Measurements from ENCODE around the gene SF3A2. TPM values are rescaled to one million over a fixed set of nuclear protein-coding genes. Genes with fewer than 3 reads are reported as not detected.

Gene SF3A2
- total RNA-seq, 1 experiment from 2014 or later: 27.2 TPM

- H3K9me2 ChIP-seq (replicated peaks; ENCODE audit: insufficient read depth, low read length): no peaks in the 10 kb centered on the region
- peak; percentile 75 for DNase-seq
- H3K27ac ChIP-seq (ENCODE audit: low read length): no peak overlapping the region
- peaks cover 28% of the 10 kb centered on the region for H3K79me2 ChIP-seq (ENCODE audit: low read length)
- H3K9ac ChIP-seq (ENCODE audit: low read length): no peak overlapping the region
- H3K4me2 ChIP-seq (ENCODE audit: low read depth, low read length, poor library complexity, severe bottlenecking): no peak overlapping the region
- no peaks in the 10 kb centered on the region for H3K27me3 ChIP-seq (ENCODE audit: low read length)
- peaks cover 16% of the 10 kb centered on the region for H3K4me1 ChIP-seq (ENCODE audit: low read length)
- H3K9me3 ChIP-seq (ENCODE audit: low read length): no peaks in the 10 kb centered on the region
- no peak overlapping the region for H2AFZ ChIP-seq (ENCODE audit: low read length)
- H4K20me1 ChIP-seq (ENCODE audit: insufficient read depth, low read depth, low read length): 0 out of 2 replicates have a peak, but pooled peaks cover 3% of the 10 kb centered on the region
- no peak overlapping the region for H3K4me3 ChIP-seq (ENCODE audit: low read length)
- H3K36me3 ChIP-seq (ENCODE audit: insufficient read depth, low read length): 0 out of 2 replicates have a peak, but pooled peaks cover 3% of the 10 kb centered on the region
Observed at GRCh38 chr19:2231621-2232221, 4.9 kb upstream of the SF3A2 start.

- no peak overlapping the region for H3K9ac ChIP-seq (ENCODE audit: low read length)
- no peaks in the 10 kb centered on the region for H3K9me3 ChIP-seq (ENCODE audit: low read length)
- peaks cover 19% of the 10 kb centered on the region for H3K4me1 ChIP-seq (ENCODE audit: low read length)
- peaks cover 5% of the 10 kb centered on the region; the same call in 1 of the 2 replicates for H4K20me1 ChIP-seq (ENCODE audit: insufficient read depth, low read depth, low read length)
- H3K4me3 ChIP-seq (ENCODE audit: low read length): no peak overlapping the region
- no peaks in the 10 kb centered on the region for H3K9me2 ChIP-seq (replicated peaks; ENCODE audit: insufficient read depth, low read length)
- no peak overlapping the region for H3K4me2 ChIP-seq (ENCODE audit: low read depth, low read length, poor library complexity, severe bottlenecking)
- H3K36me3 ChIP-seq (ENCODE audit: insufficient read depth, low read length): 0 out of 2 replicates have a peak, but pooled peaks cover 3% of the 10 kb centered on the region
- no peaks in the 10 kb centered on the region for H3K27me3 ChIP-seq (ENCODE audit: low read length)
- H2AFZ ChIP-seq (ENCODE audit: low read length): no peak overlapping the region
- H3K27ac ChIP-seq (ENCODE audit: low read length): no peak overlapping the region
- H3K79me2 ChIP-seq (ENCODE audit: low read length): peaks cover 36% of the 10 kb centered on the region
- DNase-seq: no peak
Observed at GRCh38 chr19:2232286-2233151, 4.1 kb upstream of the SF3A2 start.

- peaks cover 15% of the 10 kb centered on the region; the same call in 1 of the 2 replicates for H3K36me3 ChIP-seq (ENCODE audit: insufficient read depth, low read length)
- H4K20me1 ChIP-seq (ENCODE audit: insufficient read depth, low read depth, low read length): peaks cover 17% of the 10 kb centered on the region
- H3K4me2 ChIP-seq (ENCODE audit: low read depth, low read length, poor library complexity, severe bottlenecking): no peak overlapping the region
- no peaks in the 10 kb centered on the region for H3K27me3 ChIP-seq (ENCODE audit: low read length)
- H3K4me1 ChIP-seq (ENCODE audit: low read length): peaks cover 31% of the 10 kb centered on the region
- H3K79me2 ChIP-seq (ENCODE audit: low read length): peaks cover 49% of the 10 kb centered on the region
- H3K27ac ChIP-seq (ENCODE audit: low read length): no peak overlapping the region
- no peak overlapping the region for H3K9ac ChIP-seq (ENCODE audit: low read length)
- no peaks in the 10 kb centered on the region for H3K9me2 ChIP-seq (replicated peaks; ENCODE audit: insufficient read depth, low read length)
- no peak overlapping the region for H2AFZ ChIP-seq (ENCODE audit: low read length)
- H3K4me3 ChIP-seq (ENCODE audit: low read length): no peak overlapping the region
- H3K9me3 ChIP-seq (ENCODE audit: low read length): no peaks in the 10 kb centered on the region
- no peak for DNase-seq
Observed at GRCh38 chr19:2233601-2234280, 2.9 kb upstream of the SF3A2 start.

GRCh38 chr19:2234996-2235380 lies 1.6 kb upstream of the SF3A2 start:
- no peaks in the 10 kb centered on the region for H3K9me2 ChIP-seq (replicated peaks; ENCODE audit: insufficient read depth, low read length)
- peaks cover 61% of the 10 kb centered on the region for H3K79me2 ChIP-seq (ENCODE audit: low read length)
- H3K9ac ChIP-seq (ENCODE audit: low read length): peak overlapping the region; percentile 83
- H3K27ac ChIP-seq (ENCODE audit: low read length): peak overlapping the region; percentile 77
- peak overlapping the region; percentile 99 for H3K4me3 ChIP-seq (ENCODE audit: low read length)
- no peaks in the 10 kb centered on the region for H3K9me3 ChIP-seq (ENCODE audit: low read length)
- H2AFZ ChIP-seq (ENCODE audit: low read length): no peak overlapping the region
- no peak for DNase-seq
- H3K4me1 ChIP-seq (ENCODE audit: low read length): peaks cover 40% of the 10 kb centered on the region
- peaks cover 28% of the 10 kb centered on the region for H4K20me1 ChIP-seq (ENCODE audit: insufficient read depth, low read depth, low read length)
- H3K27me3 ChIP-seq (ENCODE audit: low read length): no peaks in the 10 kb centered on the region
- H3K36me3 ChIP-seq (ENCODE audit: insufficient read depth, low read length): peaks cover 16% of the 10 kb centered on the region; the same call in 1 of the 2 replicates
- peak overlapping the region; percentile 100 for H3K4me2 ChIP-seq (ENCODE audit: low read depth, low read length, poor library complexity, severe bottlenecking)

GRCh38 chr19:2235381-2236063 lies 1.1 kb upstream of the SF3A2 start:
- Histone ChIP-seq H3K9me2 (replicated peaks; ENCODE audit: insufficient read depth, low read length) (no peaks in the 10 kb centered on the region), H3K4me2 (ENCODE audit: low read depth, low read length, poor library complexity, severe bottlenecking) (peak overlapping the region; percentile 100), H4K20me1 (ENCODE audit: insufficient read depth, low read depth, low read length) (peaks cover 33% of the 10 kb centered on the region), H3K79me2 (ENCODE audit: low read length) (peaks cover 66% of the 10 kb centered on the region), H3K9ac (ENCODE audit: low read length) (peak overlapping the region; percentile 83), H3K36me3 (ENCODE audit: insufficient read depth, low read length) (peaks cover 19% of the 10 kb centered on the region; the same call in 1 of the 2 replicates), H3K27ac (ENCODE audit: low read length) (peak overlapping the region; percentile 77), H2AFZ (ENCODE audit: low read length) (no peak overlapping the region), H3K9me3 (ENCODE audit: low read length) (no peaks in the 10 kb centered on the region), H3K27me3 (ENCODE audit: low read length) (no peaks in the 10 kb centered on the region), H3K4me1 (ENCODE audit: low read length) (peaks cover 40% of the 10 kb centered on the region), H3K4me3 (ENCODE audit: low read length) (peak overlapping the region; percentile 99)
- peak; percentile 62 for DNase-seq

GRCh38 chr19:2236064-2236313 lies 635 bp upstream of the SF3A2 start:
- Histone ChIP-seq H3K4me1 (ENCODE audit: low read length) (peaks cover 40% of the 10 kb centered on the region), H3K79me2 (ENCODE audit: low read length) (peaks cover 71% of the 10 kb centered on the region), H3K4me2 (ENCODE audit: low read depth, low read length, poor library complexity, severe bottlenecking) (peak overlapping the region; percentile 100), H2AFZ (ENCODE audit: low read length) (no peak overlapping the region; the same call in 1 of the 2 replicates), H3K9me2 (replicated peaks; ENCODE audit: insufficient read depth, low read length) (no peaks in the 10 kb centered on the region), H3K4me3 (ENCODE audit: low read length) (peak overlapping the region; percentile 99), H3K27ac (ENCODE audit: low read length) (peak overlapping the region; percentile 77), H3K27me3 (ENCODE audit: low read length) (no peaks in the 10 kb centered on the region), H3K9ac (ENCODE audit: low read length) (peak overlapping the region; percentile 83), H3K36me3 (ENCODE audit: insufficient read depth, low read length) (peaks cover 21% of the 10 kb centered on the region; the same call in 1 of the 2 replicates), H3K9me3 (ENCODE audit: low read length) (no peaks in the 10 kb centered on the region), H4K20me1 (ENCODE audit: insufficient read depth, low read depth, low read length) (peaks cover 38% of the 10 kb centered on the region)
- no peak for DNase-seq

GRCh38 chr19:2237051-2237868 lies 636 bp downstream of the SF3A2 start:
- peaks cover 21% of the 10 kb centered on the region; the same call in 1 of the 2 replicates for H3K36me3 ChIP-seq (ENCODE audit: insufficient read depth, low read length)
- H4K20me1 ChIP-seq (ENCODE audit: insufficient read depth, low read depth, low read length): peaks cover 51% of the 10 kb centered on the region

More at GRCh38 chr19:2237051-2237868, 636 bp downstream of the SF3A2 start:
- peaks cover 40% of the 10 kb centered on the region for H3K4me1 ChIP-seq (ENCODE audit: low read length)
- H3K4me2 ChIP-seq (ENCODE audit: low read depth, low read length, poor library complexity, severe bottlenecking): peak overlapping the region; percentile 100
- H3K79me2 ChIP-seq (ENCODE audit: low read length): peaks cover 84% of the 10 kb centered on the region
- no peaks in the 10 kb centered on the region for H3K9me3 ChIP-seq (ENCODE audit: low read length)
- peak overlapping the region; percentile 77 for H3K27ac ChIP-seq (ENCODE audit: low read length)
- H3K27me3 ChIP-seq (ENCODE audit: low read length): no peaks in the 10 kb centered on the region
- peak overlapping the region; percentile 83 for H3K9ac ChIP-seq (ENCODE audit: low read length)
- no peaks in the 10 kb centered on the region for H3K9me2 ChIP-seq (replicated peaks; ENCODE audit: insufficient read depth, low read length)
- H2AFZ ChIP-seq (ENCODE audit: low read length): no peak overlapping the region; the same call in 1 of the 2 replicates
- DNase-seq: no peak
- H3K4me3 ChIP-seq (ENCODE audit: low read length): peak overlapping the region; percentile 99

Measured in Karpas-422 (cell line).